Mucosa of descending colon (tissue), 3 donors: ENCODE measurements around the gene DNAH9. TPM values are rescaled to one million over a fixed set of nuclear protein-coding genes. Genes with fewer than 3 reads are reported as not detected.

Experiments
- ATAC-seq: fragments of 200-7000 bp; cut with Tn5 transposase; one replicate; pipeline ENCODE4 v1.9.1; 2020; ENCODE audit warnings: mild to moderate bottlenecking, moderate library complexity
- DNase-seq, 3 donors: peaks; one replicate each; pipeline ENCODE4 v3.0.0-alpha.2; 2020
- H3K36me3 ChIP-seq: fragments of 200-600 bp; one replicate; pipeline ENCODE4 v1.8.0; 2021; ENCODE audit warnings: low read depth, mild to moderate bottlenecking
- H3K4me1 ChIP-seq: fragments of 200-600 bp; one replicate; pipeline ENCODE4 v1.8.0; 2021; ENCODE audit warnings: low read depth, mild to moderate bottlenecking
- H3K4me3 ChIP-seq: fragments of 200-600 bp; one replicate; pipeline ENCODE4 v1.8.0; 2021; ENCODE audit warnings: mild to moderate bottlenecking
- H3K9me3 ChIP-seq: fragments of 200-600 bp; one replicate; pipeline ENCODE4 v1.8.0; 2021; ENCODE audit warnings: mild to moderate bottlenecking
- intact Hi-C, 2 donors: fragments of 100-400 bp; cut with DNase I in 1 of 2; cut with micrococcal nuclease in 1 of 2; formaldehyde crosslinking; loops; one replicate each; pipeline versions ENCODE4 v1.11.0 to v1.11.1; 2022; cut with DNase I, micrococcal nuclease
- total RNA-seq, 3 donors: library from RNA; stranded (reverse); fragmentation: NEBNext Ultra II Directional in 2 of 3; extraction: Animal tissue kit (Norgen Biotek cat#: 25700) in 2 of 3; gene quantifications; one replicate each; pipeline versions ENCODE4 v1.2.1 to v1.2.4, GENCODE V29; 2021 to 2023
- TF ChIP-seq, protein P1 (sequence below): fragments of 200-600 bp; IDR thresholded peaks from one replicate; pipeline ENCODE4 v1.8.0; 2022; ENCODE audit warnings: antibody characterized with exemption, mild to moderate bottlenecking
- donor health status: DM: no; HTN: no; CAD: no; lungs with moderate emphysema.
- donor health status: DM: no; HTN: no; CAD: no.
- donor health status: DM: no; HTN: yes; CAD: no.

The DNAH9 gene
- total RNA-seq, 3 donors from 2014 or later = 0.41 to 1.5 (median 0.79) TPM

- H3K4me3 ChIP-seq = no peak overlapping the region
- intact Hi-C loops = no loop called here
- TF ChIP-seq, protein P1, sequence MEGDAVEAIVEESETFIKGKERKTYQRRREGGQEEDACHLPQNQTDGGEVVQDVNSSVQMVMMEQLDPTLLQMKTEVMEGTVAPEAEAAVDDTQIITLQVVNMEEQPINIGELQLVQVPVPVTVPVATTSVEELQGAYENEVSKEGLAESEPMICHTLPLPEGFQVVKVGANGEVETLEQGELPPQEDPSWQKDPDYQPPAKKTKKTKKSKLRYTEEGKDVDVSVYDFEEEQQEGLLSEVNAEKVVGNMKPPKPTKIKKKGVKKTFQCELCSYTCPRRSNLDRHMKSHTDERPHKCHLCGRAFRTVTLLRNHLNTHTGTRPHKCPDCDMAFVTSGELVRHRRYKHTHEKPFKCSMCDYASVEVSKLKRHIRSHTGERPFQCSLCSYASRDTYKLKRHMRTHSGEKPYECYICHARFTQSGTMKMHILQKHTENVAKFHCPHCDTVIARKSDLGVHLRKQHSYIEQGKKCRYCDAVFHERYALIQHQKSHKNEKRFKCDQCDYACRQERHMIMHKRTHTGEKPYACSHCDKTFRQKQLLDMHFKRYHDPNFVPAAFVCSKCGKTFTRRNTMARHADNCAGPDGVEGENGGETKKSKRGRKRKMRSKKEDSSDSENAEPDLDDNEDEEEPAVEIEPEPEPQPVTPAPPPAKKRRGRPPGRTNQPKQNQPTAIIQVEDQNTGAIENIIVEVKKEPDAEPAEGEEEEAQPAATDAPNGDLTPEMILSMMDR = no peak
- DNase-seq (no peak), ATAC-seq (no peak)
- peaks cover 11% of the 10 kb centered on the region for H3K4me1 ChIP-seq
- H3K9me3 ChIP-seq = no peaks in the 10 kb centered on the region
- H3K36me3 ChIP-seq = no peaks in the 10 kb centered on the region
Measured at GRCh38 chr17:11999696-12000095, 401.4 kb downstream of the DNAH9 start.

- H3K36me3 ChIP-seq = no peaks in the 10 kb centered on the region
- H3K9me3 ChIP-seq = no peaks in the 10 kb centered on the region
- no peak for ATAC-seq
- TF ChIP-seq, protein P1 = no peak
- no peaks in the 10 kb centered on the region for H3K4me1 ChIP-seq
- H3K4me3 ChIP-seq = no peak overlapping the region
- intact Hi-C loops = no loop called here
- no peak for DNase-seq
Measured at GRCh38 chr17:12007466-12007865, 409.2 kb downstream of the DNAH9 start.
